Urinary bladder (tissue), 4 donors: Measurements from ENCODE around the gene TMEM258. TPM values are rescaled to one million over a fixed set of nuclear protein-coding genes. Genes with fewer than 3 reads are reported as not detected.

Experiments
- DNase-seq: peaks from one replicate; pipeline ENCODE4 v3.0.0-alpha.2; 2015; ENCODE audit errors: extremely low spot score
- H3K27ac ChIP-seq: one replicate; pipeline ENCODE4 v1.5.1; 2013; ENCODE audit warnings: low read depth, mild to moderate bottlenecking, moderate library complexity
- H3K36me3 ChIP-seq: one replicate; pipeline ENCODE4 v1.6.1; 2013; ENCODE audit warnings: mild to moderate bottlenecking, moderate library complexity; ENCODE audit not compliant: insufficient read depth
- H3K4me1 ChIP-seq: one replicate; pipeline ENCODE4 v1.6.1; 2013; ENCODE audit warnings: mild to moderate bottlenecking, moderate library complexity; ENCODE audit not compliant: insufficient read depth
- H3K4me3 ChIP-seq: one replicate; pipeline ENCODE4 v1.5.1; 2013; ENCODE audit warnings: low read depth, low read length
- WGBS: extraction: QIAGEN DNeasy Blood & Tissue Kit; methylation state at CpG from one replicate; pipeline ENCODE4 v1.1.7; 2013; 5-methylcytosine and 5-hydroxymethylcytosine counted together
- polyA plus RNA-seq: library from polyadenylated mRNA; stranded (reverse); fragments of 200-250 nt; gene quantifications from one replicate; pipeline ENCODE4 v1.2.3, GENCODE V29; 2013
- total RNA-seq: library from RNA; depleted of rRNA; stranded (reverse); fragments of >200 nt; gene quantifications from one replicate; pipeline ENCODE4 v1.2.3, GENCODE V29; 2014
- donor health status: healthy with polysubstance abuse.
- donor health status: healthy.

The TMEM258 gene
- total RNA-seq: 86.6 TPM
- 153 TPM for polyA plus RNA-seq

GRCh38 chr11:61792310-61793082, at the start of gene TMEM258, which contains the start of gene FEN1:
Gene TMEM258 (minus strand): TSS chr11:61792599. CDS start chr11:61792558, 41 bp downstream.
Gene FEN1 (plus strand): TSS chr11:61792911. CDS start chr11:61795362, 2,451 bp downstream.
- DNase-seq: peak; percentile 90
- H3K4me1 ChIP-seq: no peaks in the 10 kb centered on the region
- peak within 1 kb of the TSS; percentile 66 for H3K4me3 ChIP-seq
- H3K36me3 ChIP-seq: peaks cover 9% of the 10 kb centered on the region
- H3K27ac ChIP-seq: peak within 1 kb of the TSS; percentile 82
- under 1% methylated on average over 61 of the region's 61 CpGs for WGBS

GRCh38 chr11:61841636-61842527, 49.5 kb upstream of the TMEM258 start:
- no peak for DNase-seq
- Histone ChIP-seq H3K4me1 (no peaks in the 10 kb centered on the region), H3K4me3 (no peak overlapping the region), H3K36me3 (no peaks in the 10 kb centered on the region), H3K27ac (no peak overlapping the region)
- 80% methylated on average over 12 of the region's 12 CpGs for WGBS

- H3K4me3 ChIP-seq: no peak overlapping the region
- 92% methylated on average over 7 of the region's 7 CpGs for WGBS
- no peaks in the 10 kb centered on the region for H3K36me3 ChIP-seq
- no peak for DNase-seq
- no peak overlapping the region for H3K27ac ChIP-seq
- H3K4me1 ChIP-seq: no peaks in the 10 kb centered on the region
Observed at GRCh38 chr11:61840371-61840770, 48.0 kb upstream of the TMEM258 start.

- H3K4me3 ChIP-seq: no peak overlapping the region
- H3K36me3 ChIP-seq: no peaks in the 10 kb centered on the region
- H3K4me1 ChIP-seq: no peaks in the 10 kb centered on the region
- 99% methylated on average over 2 of the region's 2 CpGs for WGBS
- DNase-seq: no peak
- H3K27ac ChIP-seq: no peak overlapping the region
Observed at GRCh38 chr11:61839742-61840141, 47.3 kb upstream of the TMEM258 start.

- no peak overlapping the region for H3K4me3 ChIP-seq
- WGBS: 88% methylated on average over 10 of the region's 10 CpGs
- no peak for DNase-seq
- H3K27ac ChIP-seq: no peak overlapping the region
- no peaks in the 10 kb centered on the region for H3K36me3 ChIP-seq
- H3K4me1 ChIP-seq: no peaks in the 10 kb centered on the region
Observed at GRCh38 chr11:61838921-61839320, 46.5 kb upstream of the TMEM258 start.

- H3K36me3 ChIP-seq: no peaks in the 10 kb centered on the region
- H3K4me1 ChIP-seq: no peaks in the 10 kb centered on the region
- no peak overlapping the region for H3K4me3 ChIP-seq
- WGBS: 82% methylated on average over 5 of the region's 5 CpGs
- H3K27ac ChIP-seq: no peak overlapping the region
- no peak for DNase-seq
Observed at GRCh38 chr11:61838501-61838900, 46.1 kb upstream of the TMEM258 start.

GRCh38 chr11:61837411-61838005, 45.1 kb upstream of the TMEM258 start:
- no peak for DNase-seq
- WGBS: 93% methylated on average over 15 of the region's 15 CpGs
- Histone ChIP-seq H3K4me3 (no peak overlapping the region), H3K4me1 (no peaks in the 10 kb centered on the region), H3K27ac (no peak overlapping the region), H3K36me3 (no peaks in the 10 kb centered on the region)

GRCh38 chr11:61836193-61836592, 43.8 kb upstream of the TMEM258 start:
- H3K27ac ChIP-seq: no peak overlapping the region
- H3K4me1 ChIP-seq: no peaks in the 10 kb centered on the region
- no peaks in the 10 kb centered on the region for H3K36me3 ChIP-seq
- H3K4me3 ChIP-seq: no peak overlapping the region
- DNase-seq: no peak
- WGBS: 94% methylated on average over 8 of the region's 8 CpGs

- WGBS: 45% methylated on average over 12 of the region's 12 CpGs
- H3K4me1 ChIP-seq: no peaks in the 10 kb centered on the region
- no peak overlapping the region for H3K4me3 ChIP-seq
- peak overlapping the region; percentile 65 for H3K27ac ChIP-seq
- no peak for DNase-seq
- no peaks in the 10 kb centered on the region for H3K36me3 ChIP-seq
Observed at GRCh38 chr11:61834278-61835048, 42.1 kb upstream of the TMEM258 start.

- H3K27ac ChIP-seq: peak overlapping the region; percentile 55
- WGBS: 89% methylated on average over 12 of the region's 12 CpGs
- H3K4me3 ChIP-seq: no peak overlapping the region
- H3K36me3 ChIP-seq: no peaks in the 10 kb centered on the region
- no peaks in the 10 kb centered on the region for H3K4me1 ChIP-seq
- no peak for DNase-seq
Observed at GRCh38 chr11:61833926-61834277, 41.5 kb upstream of the TMEM258 start.

GRCh38 chr11:61833471-61833870, 41.1 kb upstream of the TMEM258 start:
- H3K36me3 ChIP-seq: no peaks in the 10 kb centered on the region
- H3K27ac ChIP-seq: no peak overlapping the region
- WGBS: 81% methylated on average over 11 of the region's 11 CpGs
- DNase-seq: no peak
- no peaks in the 10 kb centered on the region for H3K4me1 ChIP-seq
- no peak overlapping the region for H3K4me3 ChIP-seq

- H3K36me3 ChIP-seq: no peaks in the 10 kb centered on the region
- no peak overlapping the region for H3K27ac ChIP-seq
- H3K4me1 ChIP-seq: no peaks in the 10 kb centered on the region
- WGBS: 75% methylated on average over 7 of the region's 7 CpGs
- no peak for DNase-seq
- H3K4me3 ChIP-seq: no peak overlapping the region
Observed at GRCh38 chr11:61832754-61833153, 40.4 kb upstream of the TMEM258 start.

GRCh38 chr11:61832207-61832606, 39.8 kb upstream of the TMEM258 start:
- Histone ChIP-seq H3K4me3 (no peak overlapping the region), H3K4me1 (no peaks in the 10 kb centered on the region), H3K27ac (no peak overlapping the region), H3K36me3 (no peaks in the 10 kb centered on the region)
- no peak for DNase-seq
- WGBS: 84% methylated on average over 4 of the region's 4 CpGs
